K562 treated with DMSO at 1 percent for 24 hours (cell line): ENCODE results near the gene NUP42. TPM values are rescaled to one million over a fixed set of nuclear protein-coding genes. Genes with fewer than 3 reads are reported as not detected.

Experiments used
- total RNA-seq: library from RNA; unstranded; fragments of 300-600 nt; gene quantifications from 2 replicates; pipeline ENCODE4 v1.2.3, GENCODE V29; 2022; ENCODE audit warnings: low read depth; ENCODE audit not compliant: insufficient read depth

NUP42 gene, protein sequence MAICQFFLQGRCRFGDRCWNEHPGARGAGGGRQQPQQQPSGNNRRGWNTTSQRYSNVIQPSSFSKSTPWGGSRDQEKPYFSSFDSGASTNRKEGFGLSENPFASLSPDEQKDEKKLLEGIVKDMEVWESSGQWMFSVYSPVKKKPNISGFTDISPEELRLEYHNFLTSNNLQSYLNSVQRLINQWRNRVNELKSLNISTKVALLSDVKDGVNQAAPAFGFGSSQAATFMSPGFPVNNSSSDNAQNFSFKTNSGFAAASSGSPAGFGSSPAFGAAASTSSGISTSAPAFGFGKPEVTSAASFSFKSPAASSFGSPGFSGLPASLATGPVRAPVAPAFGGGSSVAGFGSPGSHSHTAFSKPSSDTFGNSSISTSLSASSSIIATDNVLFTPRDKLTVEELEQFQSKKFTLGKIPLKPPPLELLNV
- total RNA-seq: 26.5 and 45.7 TPM in 2 replicates

DNA sequence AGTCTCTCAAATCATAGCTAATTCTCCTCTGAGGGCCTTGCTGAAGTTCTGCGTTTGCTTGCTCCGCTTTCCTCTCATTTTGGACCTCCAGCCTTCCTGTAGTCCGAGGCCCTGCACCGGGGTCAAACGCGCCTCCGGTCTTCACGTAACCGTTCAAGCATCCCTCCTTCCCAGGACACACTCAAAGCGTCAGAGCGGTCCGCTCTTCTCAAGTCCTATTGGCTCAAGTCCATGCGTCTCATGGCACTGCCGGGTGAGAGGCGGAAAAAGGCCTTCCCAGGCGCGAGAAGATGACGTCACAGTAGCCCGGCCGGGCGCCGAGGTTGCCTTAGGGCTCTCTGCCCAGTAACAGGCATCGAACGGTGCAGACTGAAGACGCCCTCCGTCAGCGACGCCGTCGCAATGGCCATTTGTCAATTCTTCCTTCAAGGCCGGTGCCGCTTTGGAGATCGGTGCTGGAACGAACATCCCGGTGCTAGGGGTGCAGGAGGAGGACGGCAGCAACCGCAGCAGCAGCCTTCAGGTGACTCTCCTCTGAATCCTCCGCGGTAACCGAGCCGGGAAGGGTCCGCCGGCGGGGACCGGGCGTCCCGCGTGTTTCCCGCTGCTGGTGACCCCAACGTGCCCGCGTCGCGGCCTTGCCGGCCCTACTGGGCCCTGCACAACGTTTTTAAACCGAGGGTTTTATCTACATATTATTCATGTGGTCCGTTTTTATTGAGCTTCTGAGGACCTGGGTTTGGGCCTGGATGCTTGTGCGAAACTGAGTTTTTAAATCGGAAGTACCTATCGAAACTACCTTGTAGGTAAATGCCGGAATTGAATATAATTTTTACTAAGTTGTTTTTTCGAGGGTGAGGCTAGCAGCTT, at the start of gene NUP42:
TSS of gene NUP42 (plus strand) at position 365 of the 870 bp plus-strand sequence. CDS start at position 403, 38 bp downstream.

GRCh38 chr7:23246555-23246954, 64.7 kb downstream of the NUP42 start, which contains the start of gene GPNMB:
GPNMB (plus strand) TSS chr7:23246775; CDS start chr7:23246858, 83 bp downstream.

Other genes with a start within 250 kb of the NUP42 start
- 17.9 and 18.7 TPM in 2 replicates for gene HYCC1, start 167.9 kb upstream of the NUP42 start, total RNA-seq
- gene KLHL7, start 76.3 kb upstream of the NUP42 start, total RNA-seq: 28.4 and 38.4 TPM in 2 replicates
- 1.2 and 2.0 TPM in 2 replicates for gene GPNMB, start 64.7 kb downstream of the NUP42 start, total RNA-seq
- 81.9 and 92.9 TPM in 2 replicates for gene MALSU1, start 117.3 kb downstream of the NUP42 start, total RNA-seq